Fibroblast of villous mesenchyme (primary cell): Measurements from ENCODE around the gene IL1RAPL2. TPM values are rescaled to one million over a fixed set of nuclear protein-coding genes. Genes with fewer than 3 reads are reported as not detected.

Source experiments
- DNase-seq: peaks from one replicate; pipeline ENCODE4 v3.0.0-alpha.2; 2010; ENCODE audit warnings: low read depth
- H3K4me3 ChIP-seq: 2 replicates; pipeline ENCODE4 v1.5.1; 2011; ENCODE audit warnings: low read depth, mild to moderate bottlenecking, low read length
- total RNA-seq: library from RNA; depleted of rRNA; stranded (reverse); fragments of >200 nt; gene quantifications from 2 replicates; pipeline ENCODE4 v1.2.3, GENCODE V29; 2012
- TF ChIP-seq, protein P1 (sequence below): IDR thresholded peaks from 2 replicates; pipeline ENCODE4 v1.5.1; 2012; ENCODE audit warnings: low read depth, mild to moderate bottlenecking, low read length; ENCODE audit not compliant: insufficient read depth

Gene IL1RAPL2
- total RNA-seq, 1 donor = 0.43 TPM

GRCh38 chrX:105274091-105274490 lies 708.1 kb downstream of the IL1RAPL2 start:
- TF ChIP-seq, protein P1, sequence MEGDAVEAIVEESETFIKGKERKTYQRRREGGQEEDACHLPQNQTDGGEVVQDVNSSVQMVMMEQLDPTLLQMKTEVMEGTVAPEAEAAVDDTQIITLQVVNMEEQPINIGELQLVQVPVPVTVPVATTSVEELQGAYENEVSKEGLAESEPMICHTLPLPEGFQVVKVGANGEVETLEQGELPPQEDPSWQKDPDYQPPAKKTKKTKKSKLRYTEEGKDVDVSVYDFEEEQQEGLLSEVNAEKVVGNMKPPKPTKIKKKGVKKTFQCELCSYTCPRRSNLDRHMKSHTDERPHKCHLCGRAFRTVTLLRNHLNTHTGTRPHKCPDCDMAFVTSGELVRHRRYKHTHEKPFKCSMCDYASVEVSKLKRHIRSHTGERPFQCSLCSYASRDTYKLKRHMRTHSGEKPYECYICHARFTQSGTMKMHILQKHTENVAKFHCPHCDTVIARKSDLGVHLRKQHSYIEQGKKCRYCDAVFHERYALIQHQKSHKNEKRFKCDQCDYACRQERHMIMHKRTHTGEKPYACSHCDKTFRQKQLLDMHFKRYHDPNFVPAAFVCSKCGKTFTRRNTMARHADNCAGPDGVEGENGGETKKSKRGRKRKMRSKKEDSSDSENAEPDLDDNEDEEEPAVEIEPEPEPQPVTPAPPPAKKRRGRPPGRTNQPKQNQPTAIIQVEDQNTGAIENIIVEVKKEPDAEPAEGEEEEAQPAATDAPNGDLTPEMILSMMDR = no peak
- DNase-seq = no peak
- no peak overlapping the region for H3K4me3 ChIP-seq

DNA sequence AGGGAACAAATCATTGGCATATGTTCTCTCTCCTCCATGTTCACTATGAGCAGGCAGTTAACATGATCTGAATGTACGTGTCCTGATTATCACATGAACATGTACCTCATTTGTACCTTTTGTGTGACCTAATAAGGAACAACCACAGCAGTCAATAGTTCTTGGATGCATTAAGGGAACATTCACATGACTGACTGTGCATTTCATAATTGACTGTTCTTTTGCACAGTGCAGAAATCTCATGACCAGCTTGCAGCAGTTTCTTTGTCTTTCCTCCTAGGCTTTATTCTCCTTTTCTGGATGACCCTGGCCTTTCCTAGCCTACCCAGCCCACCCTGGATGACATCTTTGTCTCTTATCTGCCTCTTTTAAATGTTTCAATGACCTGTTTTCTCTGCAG lies 711.1 kb downstream of the IL1RAPL2 start:
- TF ChIP-seq, protein P1 = no peak
- DNase-seq = no peak
- H3K4me3 ChIP-seq = no peak overlapping the region

- no peak overlapping the region for H3K4me3 ChIP-seq
- DNase-seq = no peak
- TF ChIP-seq, protein P1 = no peak
Observed at GRCh38 chrX:105282077-105282476, 716.1 kb downstream of the IL1RAPL2 start.

DNA sequence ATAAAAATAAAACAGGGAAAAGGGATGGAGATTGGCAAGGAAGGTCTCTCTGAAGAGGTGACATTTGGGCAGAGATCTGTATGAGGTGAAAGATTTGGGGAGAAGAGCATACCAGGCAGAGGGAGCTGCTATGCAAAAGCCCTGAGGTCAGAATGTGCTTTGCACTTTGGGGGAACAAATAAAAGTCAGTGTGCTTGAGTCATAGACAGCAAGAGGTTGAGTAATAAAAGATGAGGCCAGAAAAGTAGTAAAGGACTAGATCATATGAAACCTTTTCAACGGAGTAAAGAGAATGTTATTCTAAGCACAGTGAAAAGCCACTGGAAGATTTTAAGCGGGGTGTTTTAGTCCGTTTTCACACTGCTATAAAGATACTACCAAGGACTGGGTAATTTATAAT lies 731.0 kb downstream of the IL1RAPL2 start:
- H3K4me3 ChIP-seq = no peak overlapping the region
- DNase-seq = peak; percentile 17
- TF ChIP-seq, protein P1 = no peak

GRCh38 chrX:105299286-105299685 lies 733.3 kb downstream of the IL1RAPL2 start:
- TF ChIP-seq, protein P1 = no peak
- no peak overlapping the region for H3K4me3 ChIP-seq
- no peak for DNase-seq

- no peak overlapping the region for H3K4me3 ChIP-seq
- no peak for DNase-seq
- TF ChIP-seq, protein P1 = no peak
Observed at GRCh38 chrX:105302246-105302645, 736.2 kb downstream of the IL1RAPL2 start.

DNA sequence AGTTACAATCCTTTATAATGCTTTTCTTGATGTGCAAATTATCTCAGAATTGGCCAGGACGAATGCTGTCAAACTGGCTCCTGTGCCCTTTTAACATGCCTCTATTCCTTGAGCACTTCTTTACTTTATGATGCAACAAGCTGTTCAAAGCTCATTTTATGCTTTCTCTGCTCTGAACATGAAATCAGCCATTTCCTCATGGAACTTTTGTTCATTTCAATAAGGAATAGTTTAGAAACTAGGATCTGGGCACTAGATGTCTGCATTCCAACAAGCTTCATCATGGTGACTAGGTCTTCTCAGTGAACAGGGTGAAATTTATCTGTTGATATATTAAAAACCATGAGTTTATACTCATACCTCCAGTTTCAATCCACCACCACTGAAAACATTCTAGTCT lies 741.8 kb downstream of the IL1RAPL2 start:
- no peak for DNase-seq
- TF ChIP-seq, protein P1 = no peak

More for the DNA sequence above, 741.8 kb downstream of the IL1RAPL2 start:
- no peak overlapping the region for H3K4me3 ChIP-seq
